ENCODE data around the gene CRCP. TPM values are rescaled to one million over a fixed set of nuclear protein-coding genes. Genes with fewer than 3 reads are reported as not detected.

The CRCP gene
- total and polyA plus RNA-seq, 10 of the 15 experiments (the other 5 are each of a cell fraction or from before 2014, with no cell fraction given) = 12.4 to 33.8 (median 29.1) TPM

DNA sequence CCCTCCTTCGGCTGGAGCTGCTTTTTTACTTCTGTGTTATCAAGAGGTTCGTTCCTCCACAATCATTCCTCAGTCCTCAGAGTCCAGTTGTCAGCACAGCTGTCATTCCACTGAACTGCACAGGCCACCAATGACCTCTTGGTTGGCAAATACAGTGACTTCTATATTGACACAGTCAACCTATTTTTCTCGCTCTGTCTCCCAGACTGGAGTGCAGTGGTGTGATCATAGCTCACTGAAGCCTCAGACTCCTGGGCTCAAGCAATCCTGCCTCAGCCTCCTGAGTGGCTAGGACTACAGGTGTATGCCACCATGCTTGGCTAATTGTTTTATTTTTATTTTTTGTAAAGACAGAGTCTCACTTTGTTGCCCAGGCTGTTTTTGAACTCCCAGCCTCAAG lies 27.7 kb downstream of the CRCP start (continued):
- TF ChIP-seq YBX1 (IDR thresholded peaks at IDR 0.05) = no peak
- no peak for TF ChIP-seq MYC (IDR thresholded peaks at IDR 0.05; ENCODE audit: insufficient read depth, insufficient read length, insufficient replicate concordance, low read length, severe bottlenecking)
- no peak for TF ChIP-seq NBN (IDR thresholded peaks at IDR 0.05)
- no peak for TF ChIP-seq STAT1 (conservative IDR thresholded peaks at IDR 0.05)

GRCh38 chr7:66142996-66143395 lies 28.3 kb downstream of the CRCP start:
- H2AFZ ChIP-seq (ENCODE audit: control insufficient read depth, low read depth, low read length) = no peak overlapping the region
- no peaks in the 10 kb centered on the region for H3K4me1 ChIP-seq (ENCODE audit: control insufficient read depth, insufficient read depth, low read length)
- POLR2A ChIA-PET = no interaction called here
- H3K79me2 ChIP-seq (ENCODE audit: control insufficient read depth, insufficient read depth, low read length) = no peaks in the 10 kb centered on the region
- in situ Hi-C loops (cut with MboI) (no loop called here), intact Hi-C loops (cut with micrococcal nuclease; ENCODE audit: unreplicated experiment) (no loop called here)
- no TSS peak for BruUV-seq (replicated peaks)
- no peak overlapping the region for H3K9ac ChIP-seq (ENCODE audit: control insufficient read depth, insufficient read depth, low read length)
- FAIRE-seq (no peak), DNase-seq (ENCODE audit: low read depth, low spot score) (no peak), ATAC-seq (no peak)
- no peaks in the 10 kb centered on the region for H3K9me3 ChIP-seq (replicated peaks; ENCODE audit: control insufficient read depth, insufficient read depth, low read length)
- H4K20me1 ChIP-seq (ENCODE audit: control insufficient read depth, insufficient read depth) = no peaks in the 10 kb centered on the region
- TF ChIP-seq ZNF217 (IDR thresholded peaks at IDR 0.05) (no peak), STAT3 (IDR thresholded peaks at IDR 0.05; ENCODE audit: low read depth, low read length) (no peak), BCLAF1 (IDR thresholded peaks at IDR 0.05) (no peak), RAD21 (IDR thresholded peaks at IDR 0.05; ENCODE audit: insufficient read depth, low read depth, low read length) (no peak), CREB1 (IDR thresholded peaks at IDR 0.05; ENCODE audit: low read depth) (no peak), IRF3 (IDR thresholded peaks at IDR 0.05) (no peak), RCOR1 (conservative IDR thresholded peaks at IDR 0.05; ENCODE audit: low read depth, low read length) (no peak), DPF2 (IDR thresholded peaks at IDR 0.05) (no peak), RB1 (IDR thresholded peaks at IDR 0.05; ENCODE audit: borderline replicate concordance) (no peak), NRF1 (conservative IDR thresholded peaks at IDR 0.05; ENCODE audit: low read depth, low read length) (no peak), LARP7 (IDR thresholded peaks at IDR 0.05) (no peak)
- TF ChIP-seq, protein P1, sequence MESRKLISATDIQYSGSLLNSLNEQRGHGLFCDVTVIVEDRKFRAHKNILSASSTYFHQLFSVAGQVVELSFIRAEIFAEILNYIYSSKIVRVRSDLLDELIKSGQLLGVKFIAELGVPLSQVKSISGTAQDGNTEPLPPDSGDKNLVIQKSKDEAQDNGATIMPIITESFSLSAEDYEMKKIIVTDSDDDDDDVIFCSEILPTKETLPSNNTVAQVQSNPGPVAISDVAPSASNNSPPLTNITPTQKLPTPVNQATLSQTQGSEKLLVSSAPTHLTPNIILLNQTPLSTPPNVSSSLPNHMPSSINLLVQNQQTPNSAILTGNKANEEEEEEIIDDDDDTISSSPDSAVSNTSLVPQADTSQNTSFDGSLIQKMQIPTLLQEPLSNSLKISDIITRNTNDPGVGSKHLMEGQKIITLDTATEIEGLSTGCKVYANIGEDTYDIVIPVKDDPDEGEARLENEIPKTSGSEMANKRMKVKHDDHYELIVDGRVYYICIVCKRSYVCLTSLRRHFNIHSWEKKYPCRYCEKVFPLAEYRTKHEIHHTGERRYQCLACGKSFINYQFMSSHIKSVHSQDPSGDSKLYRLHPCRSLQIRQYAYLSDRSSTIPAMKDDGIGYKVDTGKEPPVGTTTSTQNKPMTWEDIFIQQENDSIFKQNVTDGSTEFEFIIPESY (IDR thresholded peaks at IDR 0.05) = no peak
- TF ChIP-seq, protein P2, sequence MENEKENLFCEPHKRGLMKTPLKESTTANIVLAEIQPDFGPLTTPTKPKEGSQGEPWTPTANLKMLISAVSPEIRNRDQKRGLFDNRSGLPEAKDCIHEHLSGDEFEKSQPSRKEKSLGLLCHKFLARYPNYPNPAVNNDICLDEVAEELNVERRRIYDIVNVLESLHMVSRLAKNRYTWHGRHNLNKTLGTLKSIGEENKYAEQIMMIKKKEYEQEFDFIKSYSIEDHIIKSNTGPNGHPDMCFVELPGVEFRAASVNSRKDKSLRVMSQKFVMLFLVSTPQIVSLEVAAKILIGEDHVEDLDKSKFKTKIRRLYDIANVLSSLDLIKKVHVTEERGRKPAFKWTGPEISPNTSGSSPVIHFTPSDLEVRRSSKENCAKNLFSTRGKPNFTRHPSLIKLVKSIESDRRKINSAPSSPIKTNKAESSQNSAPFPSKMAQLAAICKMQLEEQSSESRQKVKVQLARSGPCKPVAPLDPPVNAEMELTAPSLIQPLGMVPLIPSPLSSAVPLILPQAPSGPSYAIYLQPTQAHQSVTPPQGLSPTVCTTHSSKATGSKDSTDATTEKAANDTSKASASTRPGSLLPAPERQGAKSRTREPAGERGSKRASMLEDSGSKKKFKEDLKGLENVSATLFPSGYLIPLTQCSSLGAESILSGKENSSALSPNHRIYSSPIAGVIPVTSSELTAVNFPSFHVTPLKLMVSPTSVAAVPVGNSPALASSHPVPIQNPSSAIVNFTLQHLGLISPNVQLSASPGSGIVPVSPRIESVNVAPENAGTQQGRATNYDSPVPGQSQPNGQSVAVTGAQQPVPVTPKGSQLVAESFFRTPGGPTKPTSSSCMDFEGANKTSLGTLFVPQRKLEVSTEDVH (IDR thresholded peaks at IDR 0.05; ENCODE audit: low read depth, partially characterized antibody) = no peak
- peaks cover 14 to 27% of the 10 kb centered on the region in 2 experiments; a peak in 3 of 4 replicates for H3K36me3 ChIP-seq (ENCODE audit: control insufficient read depth in 2 of 2, insufficient read depth in 2 of 2, low read length in 1 of 2)
- RAD21 ChIA-PET (ENCODE audit: unreplicated experiment) = no interaction called here
- H3K27me3 ChIP-seq (replicated peaks in 1 of 2; ENCODE audit: control insufficient read depth in 2 of 2, insufficient read depth in 2 of 2, low read length in 1 of 2) = no peaks in the 10 kb centered on the region
- CTCF ChIA-PET = no interaction called here
- SMC1A ChIA-PET (ENCODE audit: uncharacterized antibody, unreplicated experiment) = no interaction called here
- no peak overlapping the region for H3K4me3 ChIP-seq
- 97% methylated on average over 5 of the region's 5 CpGs for WGBS (ENCODE audit: insufficient coverage, insufficient replicate concordance, low lambda C conversion rate, missing lambda C conversion rate)
- H3K4me2 ChIP-seq (ENCODE audit: control insufficient read depth, insufficient read depth) = no peak overlapping the region
- no peak overlapping the region for H3K27ac ChIP-seq (ENCODE audit: control insufficient read depth, insufficient read depth)
